ENCODE results near the gene WHRN. TPM values are rescaled to one million over a fixed set of nuclear protein-coding genes. Genes with fewer than 3 reads are reported as not detected.

The WHRN gene
- total and polyA plus RNA-seq, 2 experiments from 2014 or later = 8.3 to 8.9 TPM

- Mint-ChIP-seq H3K4me3 (no peak overlapping the region), H3K9me3 (no peaks in the 10 kb centered on the region), H3K27me3 (ENCODE audit: insufficient read depth, low read depth, poor library complexity) (peaks cover 4% of the 10 kb centered on the region), H3K36me3 (ENCODE audit: low read depth) (no peaks in the 10 kb centered on the region; the same call in 2 of the 3 replicates), H3K4me1 (peaks cover 20% of the 10 kb centered on the region), H3K27ac (no peak overlapping the region)
- no peaks in the 10 kb centered on the region for H3K9me2 ChIP-seq (ENCODE audit: insufficient read depth)
- no peaks in the 10 kb centered on the region for H3K27me3 ChIP-seq (ENCODE audit: insufficient read depth)
- no peak for ATAC-seq
- H2AFZ ChIP-seq = no peak overlapping the region
- H3F3A ChIP-seq (replicated peaks; ENCODE audit: low read depth) = no peaks in the 10 kb centered on the region
- no peaks in the 10 kb centered on the region for H3K4me1 ChIP-seq (ENCODE audit: insufficient read depth)
- H4K20me1 ChIP-seq (replicated peaks; ENCODE audit: insufficient read depth) = no peaks in the 10 kb centered on the region
- H3K36me3 ChIP-seq (ENCODE audit: insufficient read depth) = no peaks in the 10 kb centered on the region
- no peak overlapping the region for H3K4me2 ChIP-seq
- H3K79me2 ChIP-seq (replicated peaks; ENCODE audit: insufficient read depth) = no peaks in the 10 kb centered on the region
- DNase-seq (ENCODE audit: low spot score) = no peak
- no peak for TF ChIP-seq ZNF462 (CRISPR knock-in tag; IDR thresholded peaks at IDR 0.05)
- no peak for TF ChIP-seq ETS1 (IDR thresholded peaks at IDR 0.05)
- TF ChIP-seq REST (IDR thresholded peaks at IDR 0.05; ENCODE audit: unreplicated experiment) = no peak
- no peak for TF ChIP-seq NANOG (IDR thresholded peaks at IDR 0.05; ENCODE audit: borderline replicate concordance)
- no peak for TF ChIP-seq STAT1 (IDR thresholded peaks at IDR 0.05; ENCODE audit: unreplicated experiment)
- no peak for TF ChIP-seq CREB1 (CRISPR knock-in tag; IDR thresholded peaks at IDR 0.05; ENCODE audit: low read depth)
- no peak for TF ChIP-seq JUNB (IDR thresholded peaks at IDR 0.05; ENCODE audit: unreplicated experiment)
- TF ChIP-seq, protein P1, sequence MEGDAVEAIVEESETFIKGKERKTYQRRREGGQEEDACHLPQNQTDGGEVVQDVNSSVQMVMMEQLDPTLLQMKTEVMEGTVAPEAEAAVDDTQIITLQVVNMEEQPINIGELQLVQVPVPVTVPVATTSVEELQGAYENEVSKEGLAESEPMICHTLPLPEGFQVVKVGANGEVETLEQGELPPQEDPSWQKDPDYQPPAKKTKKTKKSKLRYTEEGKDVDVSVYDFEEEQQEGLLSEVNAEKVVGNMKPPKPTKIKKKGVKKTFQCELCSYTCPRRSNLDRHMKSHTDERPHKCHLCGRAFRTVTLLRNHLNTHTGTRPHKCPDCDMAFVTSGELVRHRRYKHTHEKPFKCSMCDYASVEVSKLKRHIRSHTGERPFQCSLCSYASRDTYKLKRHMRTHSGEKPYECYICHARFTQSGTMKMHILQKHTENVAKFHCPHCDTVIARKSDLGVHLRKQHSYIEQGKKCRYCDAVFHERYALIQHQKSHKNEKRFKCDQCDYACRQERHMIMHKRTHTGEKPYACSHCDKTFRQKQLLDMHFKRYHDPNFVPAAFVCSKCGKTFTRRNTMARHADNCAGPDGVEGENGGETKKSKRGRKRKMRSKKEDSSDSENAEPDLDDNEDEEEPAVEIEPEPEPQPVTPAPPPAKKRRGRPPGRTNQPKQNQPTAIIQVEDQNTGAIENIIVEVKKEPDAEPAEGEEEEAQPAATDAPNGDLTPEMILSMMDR (conservative IDR thresholded peaks at IDR 0.05; ENCODE audit: low read depth in 2 of 2) = no peak
- TF ChIP-seq EZH2 (IDR thresholded peaks at IDR 0.05; ENCODE audit: low read depth, unreplicated experiment) = no peak
- TF ChIP-seq ZNF114 (CRISPR knock-in tag; IDR thresholded peaks at IDR 0.05) = no peak
- no peak for TF ChIP-seq EZH2phosphoT487 (IDR thresholded peaks at IDR 0.05; ENCODE audit: unreplicated experiment)
- no peak for TF ChIP-seq POLR2AphosphoS5 (IDR thresholded peaks at IDR 0.05; ENCODE audit: low read depth)
- no peak overlapping the region for H3K27ac ChIP-seq (ENCODE audit: low read depth)
- no peak overlapping the region for H3K4me3 ChIP-seq
Measured at GRCh38 chr9:114426046-114426948, 79.0 kb downstream of the WHRN start.

Measured in GM23338 (cell line).